IPS-15b (cell line): ENCODE data around the gene MIB1.
"Not testable (repeated sequence)": the region's sequence is repeated elsewhere in the genome, so short reads cannot be mapped to it uniquely, and the experiment has no call there.

Experiments
- H3K27me3 ChIP-seq: one replicate; pipeline ENCODE4 v1.6.1; 2013; ENCODE audit warnings: low read length; ENCODE audit not compliant: control insufficient read depth, insufficient read depth
- H3K36me3 ChIP-seq: one replicate; pipeline ENCODE4 v1.6.1; 2013; ENCODE audit warnings: low read length; ENCODE audit not compliant: control insufficient read depth, insufficient read depth
- H3K4me1 ChIP-seq: one replicate; pipeline ENCODE4 v1.6.1; 2013; ENCODE audit warnings: mild to moderate bottlenecking, low read length; ENCODE audit not compliant: control insufficient read depth, insufficient read depth
- H3K4me3 ChIP-seq: one replicate; pipeline ENCODE4 v1.5.1; 2013; ENCODE audit warnings: low read depth, low read length
- H3K9ac ChIP-seq: one replicate; pipeline ENCODE4 v1.6.1; 2013; ENCODE audit warnings: low read depth, mild to moderate bottlenecking, low read length
- H3K9me3 ChIP-seq: one replicate; pipeline ENCODE4 v1.6.1; 2013; ENCODE audit warnings: mild to moderate bottlenecking, low read length; ENCODE audit not compliant: control insufficient read depth, insufficient read depth

MIB1 gene

GRCh38 chr18:21740538-21741311, at the start of gene MIB1:
TSS of gene MIB1 (plus strand) at chr18:21740792. CDS start at chr18:21741584, 792 bp downstream.
- no peaks in the 10 kb centered on the region for H3K9me3 ChIP-seq
- no peaks in the 10 kb centered on the region for H3K27me3 ChIP-seq
- H3K4me1 ChIP-seq: peaks cover 9% of the 10 kb centered on the region
- peak within 1 kb of the TSS; percentile 68 for H3K9ac ChIP-seq
- no peaks in the 10 kb centered on the region for H3K36me3 ChIP-seq
- H3K4me3 ChIP-seq: peak within 1 kb of the TSS; percentile 84

GRCh38 chr18:21693322-21693721, 47.3 kb upstream of the MIB1 start:
- Histone ChIP-seq H3K9me3 (no peaks in the 10 kb centered on the region), H3K9ac (no peak overlapping the region), H3K27me3 (no peaks in the 10 kb centered on the region), H3K36me3 (no peaks in the 10 kb centered on the region), H3K4me3 (no peak overlapping the region), H3K4me1 (no peaks in the 10 kb centered on the region)

GRCh38 chr18:21700528-21701075, 40.0 kb upstream of the MIB1 start:
- H3K9me3 ChIP-seq: no peaks in the 10 kb centered on the region
- peaks cover 3% of the 10 kb centered on the region for H3K27me3 ChIP-seq
- H3K4me3 ChIP-seq: no peak overlapping the region
- H3K4me1 ChIP-seq: peaks cover 6% of the 10 kb centered on the region
- no peaks in the 10 kb centered on the region for H3K36me3 ChIP-seq
- no peak overlapping the region for H3K9ac ChIP-seq

- H3K9ac ChIP-seq: no peak overlapping the region
- no peak overlapping the region for H3K4me3 ChIP-seq
- H3K36me3 ChIP-seq: no peaks in the 10 kb centered on the region
Measured at GRCh38 chr18:21701621-21702020, 39.0 kb upstream of the MIB1 start.

GRCh38 chr18:21702602-21703001, 38.0 kb upstream of the MIB1 start:
- Histone ChIP-seq H3K36me3 (no peaks in the 10 kb centered on the region), H3K27me3 (peaks cover 6% of the 10 kb centered on the region), H3K4me1 (peaks cover 6% of the 10 kb centered on the region), H3K9me3 (no peaks in the 10 kb centered on the region), H3K4me3 (no peak overlapping the region), H3K9ac (no peak overlapping the region)

More at GRCh38 chr18:21701621-21702020, 39.0 kb upstream of the MIB1 start:
- Histone ChIP-seq H3K4me1 (peaks cover 6% of the 10 kb centered on the region), H3K27me3 (peaks cover 6% of the 10 kb centered on the region), H3K9me3 (no peaks in the 10 kb centered on the region)

- Histone ChIP-seq H3K4me1 (peaks cover 6% of the 10 kb centered on the region), H3K4me3 (peak overlapping the region; percentile 78), H3K27me3 (peaks cover 6% of the 10 kb centered on the region), H3K9ac (peak overlapping the region; percentile 62), H3K9me3 (no peaks in the 10 kb centered on the region), H3K36me3 (no peaks in the 10 kb centered on the region)
Measured at GRCh38 chr18:21703241-21703820, 37.3 kb upstream of the MIB1 start.

- Histone ChIP-seq H3K4me1 (peaks cover 8% of the 10 kb centered on the region), H3K36me3 (no peaks in the 10 kb centered on the region), H3K27me3 (peaks cover 6% of the 10 kb centered on the region), H3K9ac (peak within 1 kb of the TSS; percentile 79), H3K9me3 (no peaks in the 10 kb centered on the region), H3K4me3 (peak within 1 kb of the TSS; percentile 78)
Measured at GRCh38 chr18:21704603-21705364, 35.8 kb upstream of the MIB1 start, which contains the start of gene ABHD3. TSS of gene ABHD3 (minus strand) at chr18:21704774. CDS start at chr18:21704665, 109 bp downstream.

- H3K27me3 ChIP-seq: peaks cover 6% of the 10 kb centered on the region
- H3K36me3 ChIP-seq: no peaks in the 10 kb centered on the region
- H3K4me3 ChIP-seq: no peak overlapping the region
- no peaks in the 10 kb centered on the region for H3K9me3 ChIP-seq
- H3K4me1 ChIP-seq: peaks cover 8% of the 10 kb centered on the region
- H3K9ac ChIP-seq: no peak overlapping the region
Measured at GRCh38 chr18:21706386-21706865, 34.2 kb upstream of the MIB1 start.

GRCh38 chr18:21707130-21707529, 33.5 kb upstream of the MIB1 start:
- H3K4me3 ChIP-seq, H3K36me3 ChIP-seq, H3K27me3 ChIP-seq, H3K9ac ChIP-seq, H3K9me3 ChIP-seq, H3K4me1 ChIP-seq: not testable (repeated sequence)

GRCh38 chr18:21714474-21714873, 26.1 kb upstream of the MIB1 start:
- Histone ChIP-seq H3K36me3 (no peaks in the 10 kb centered on the region), H3K4me3 (no peak overlapping the region), H3K4me1 (peaks cover under 1% of the 10 kb centered on the region), H3K9me3 (no peaks in the 10 kb centered on the region), H3K27me3 (no peaks in the 10 kb centered on the region), H3K9ac (no peak overlapping the region)

GRCh38 chr18:21722687-21723086, 17.9 kb upstream of the MIB1 start:
- no peak overlapping the region for H3K9ac ChIP-seq
- no peak overlapping the region for H3K4me3 ChIP-seq
- no peaks in the 10 kb centered on the region for H3K36me3 ChIP-seq
- H3K27me3 ChIP-seq: no peaks in the 10 kb centered on the region
- H3K4me1 ChIP-seq: no peaks in the 10 kb centered on the region
- no peaks in the 10 kb centered on the region for H3K9me3 ChIP-seq
